CD14-positive monocyte (primary cell): ENCODE data around the gene ZNF92. TPM values are rescaled to one million over a fixed set of nuclear protein-coding genes. Genes with fewer than 3 reads are reported as not detected.

Source experiments
- DNase-seq, 3 donors: peaks; one replicate each; pipeline ENCODE4 v3.0.0-alpha.2; 2011 to 2022
- H2AFZ ChIP-seq: 2 replicates; pipeline ENCODE4 v1.6.0; 2012; ENCODE audit warnings: mild to moderate bottlenecking, low read depth, low read length, inconsistent platforms; ENCODE audit not compliant: insufficient read depth, poor library complexity, severe bottlenecking
- H3K27ac ChIP-seq, 2 donors: 1 replicate in 1 of 2; 2 replicates in 1 of 2; pipeline ENCODE4 v1.5.1; 2012 to 2013; ENCODE audit warnings: low read length in 2 of 2, control low read depth in 1 of 2, inconsistent platforms in 1 of 2, low read depth in 1 of 2, mild to moderate bottlenecking in 1 of 2
- H3K27me3 ChIP-seq, 2 donors: one replicate each; pipeline versions ENCODE4 v1.6.0 to v1.6.1; 2011 to 2013; ENCODE audit warnings: low read length in 2 of 2; ENCODE audit not compliant: control insufficient read depth in 2 of 2, insufficient read depth in 2 of 2
- H3K36me3 ChIP-seq, 2 donors: replicated peaks in 1 of 2; 1 replicate in 1 of 2; 2 replicates in 1 of 2; pipeline versions ENCODE4 v1.5.1 to v1.6.1; 2012 to 2013; ENCODE audit warnings: low read length in 2 of 2, control low read depth in 1 of 2, inconsistent platforms in 1 of 2, mild to moderate bottlenecking in 1 of 2; ENCODE audit not compliant: insufficient read depth in 2 of 2, control insufficient read depth in 1 of 2
- H3K4me1 ChIP-seq, 2 donors: 1 replicate in 1 of 2; 2 replicates in 1 of 2; pipeline versions ENCODE4 v1.5.1 to v1.6.1; 2012 to 2013; ENCODE audit warnings: low read length in 2 of 2, control low read depth in 1 of 2, inconsistent platforms in 1 of 2, mild to moderate bottlenecking in 1 of 2, moderate library complexity in 1 of 2; ENCODE audit not compliant: insufficient read depth in 2 of 2, control insufficient read depth in 1 of 2
- H3K4me2 ChIP-seq: replicated peaks from 2 replicates; pipeline ENCODE3; 2012; ENCODE audit warnings: low read length, moderate library complexity, mild to moderate bottlenecking; ENCODE audit not compliant: poor library complexity, severe bottlenecking; ENCODE audit errors: extremely low read depth
- H3K4me3 ChIP-seq, 3 experiments: fragments of 200-600 bp in 1 of 3; sonication (generic) in 1 of 3; replicated peaks in 1 of 3; 1 replicate in 2 of 3; 2 replicates in 1 of 3; pipeline ENCODE4 v1.5.1; 2011 to 2013; ENCODE audit warnings: low read length in 3 of 3, mild to moderate bottlenecking in 3 of 3, control low read depth in 2 of 3, low read depth in 2 of 3, inconsistent platforms in 1 of 3, moderate library complexity in 1 of 3
- H3K79me2 ChIP-seq: 2 replicates; pipeline ENCODE4 v1.6.0; 2012; ENCODE audit warnings: mild to moderate bottlenecking, control low read depth, inconsistent platforms, low read length, moderate library complexity; ENCODE audit not compliant: insufficient read depth
- H3K9ac ChIP-seq: 2 replicates; pipeline ENCODE4 v1.6.0; 2017; ENCODE audit warnings: low read length, mild to moderate bottlenecking; ENCODE audit not compliant: insufficient read depth, poor library complexity, severe bottlenecking
- H3K9me3 ChIP-seq, 2 donors: replicated peaks in 1 of 2; 1 replicate in 1 of 2; 2 replicates in 1 of 2; pipeline versions ENCODE4 v1.5.1 to v1.6.1; 2012 to 2013; ENCODE audit warnings: low read length in 2 of 2, control low read depth in 1 of 2; ENCODE audit not compliant: control insufficient read depth in 1 of 2, insufficient read depth in 1 of 2
- H4K20me1 ChIP-seq: 2 replicates; pipeline ENCODE4 v1.6.0; 2012; ENCODE audit warnings: mild to moderate bottlenecking, low read length, control low read depth, moderate library complexity; ENCODE audit not compliant: insufficient read depth
- H3K27ac Mint-ChIP-seq, 7 donors: one replicate each; pipeline ENCODE4 v1.8.0; 2020; ENCODE audit warnings: mild to moderate bottlenecking in 7 of 7, mixed read lengths in 7 of 7, moderate library complexity in 6 of 7, inconsistent platforms in 2 of 7
- H3K27me3 Mint-ChIP-seq, 3 donors: one replicate each; pipeline ENCODE4 v1.8.0; 2021 to 2022; ENCODE audit warnings: low read depth in 3 of 3, mild to moderate bottlenecking in 3 of 3, mixed read lengths in 3 of 3, moderate library complexity in 3 of 3, inconsistent platforms in 1 of 3
- H3K36me3 Mint-ChIP-seq, 2 donors: one replicate each; pipeline ENCODE4 v1.8.0; 2020; ENCODE audit warnings: mixed read lengths in 2 of 2, inconsistent platforms in 1 of 2, mild to moderate bottlenecking in 1 of 2
- H3K4me1 Mint-ChIP-seq: one replicate; pipeline ENCODE4 v1.8.0; 2020; ENCODE audit warnings: mild to moderate bottlenecking, mixed read lengths
- H3K4me3 Mint-ChIP-seq, 2 donors: one replicate each; pipeline ENCODE4 v1.8.0; 2020; ENCODE audit warnings: mild to moderate bottlenecking in 2 of 2, mixed read lengths in 2 of 2, moderate library complexity in 1 of 2
- H3K9me3 Mint-ChIP-seq, 7 donors: one replicate each; pipeline ENCODE4 v1.8.0; 2020 to 2022; ENCODE audit warnings: mixed read lengths in 7 of 7, mild to moderate bottlenecking in 6 of 7, moderate library complexity in 6 of 7, inconsistent platforms in 2 of 7
- CTCF ChIP-seq: fragments of 200-600 bp; IDR thresholded peaks from one replicate; pipeline ENCODE4 v1.8.0; 2022; ENCODE audit warnings: antibody characterized with exemption, mild to moderate bottlenecking
- WGBS: methylation state at CpG from one replicate; pipeline ENCODE4 v1.1.5; 2013; ENCODE audit warnings: missing lambda C conversion rate; ENCODE audit not compliant: insufficient coverage; 5-methylcytosine and 5-hydroxymethylcytosine counted together
- intact Hi-C, 2 donors: fragments of 100-400 bp; cut with micrococcal nuclease; formaldehyde crosslinking; loops; one replicate each; pipeline versions ENCODE4 v1.15.0 to v1.15.1; 2023
- polyA plus RNA-seq, 3 donors: library from polyadenylated mRNA; depleted of rRNA in 1 of 3; unstranded in 2 of 3; stranded (reverse) in 1 of 3; fragments of 300-500 nt in 2 of 3; fragments of >200 nt in 1 of 3; fragmentation: Illumina TruSeq in 2 of 3; gene quantifications; 1 replicate in 2 of 3; 2 replicates in 1 of 3; pipeline ENCODE4 v1.2.3, GENCODE V29; 2012 to 2021

ZNF92 gene
- polyA plus RNA-seq, 3 donors = 2.3 to 6.4 (median 4.1) TPM

- H3K4me1 ChIP-seq = no peaks in the 10 kb centered on the region
- H3K36me3 ChIP-seq = peaks cover 8 to 67% of the 10 kb centered on the region in 2 donors
- H3K27me3 ChIP-seq = no peaks in the 10 kb centered on the region
- Mint-ChIP-seq H3K4me1 (peaks cover 11% of the 10 kb centered on the region), H3K9me3 (peaks cover 23 to 53% (median 39%) of the 10 kb centered on the region in 7 donors), H3K27me3 (no peaks in the 10 kb centered on the region), H3K4me3 (no peak overlapping the region), H3K36me3 (peaks cover 39 to 48% of the 10 kb centered on the region in 2 donors), H3K27ac (no peak overlapping the region)
- no peak overlapping the region for H3K9ac ChIP-seq
- H3K9me3 ChIP-seq = peaks cover 20 to 40% of the 10 kb centered on the region in 2 donors
- no peak overlapping the region for H2AFZ ChIP-seq
- DNase-seq = no peak
- intact Hi-C loops = no loop called here
- no peak overlapping the region for H3K4me3 ChIP-seq
- no CpG with 5 or more reads among the region's 3 CpGs for WGBS
- H4K20me1 ChIP-seq = no peaks in the 10 kb centered on the region
- no peak overlapping the region for H3K27ac ChIP-seq
- TF ChIP-seq CTCF = no peak
- H3K4me2 ChIP-seq = no peak overlapping the region
- H3K79me2 ChIP-seq = peaks cover 100% of the 10 kb centered on the region
These were observed 8.1 kb downstream of the ZNF92 start for GRCh38 chr7:65381742-65382141.

GRCh38 chr7:65382452-65382851, 8.8 kb downstream of the ZNF92 start:
- Histone ChIP-seq H3K27me3 (no peaks in the 10 kb centered on the region), H3K79me2 (peaks cover 100% of the 10 kb centered on the region), H4K20me1 (no peaks in the 10 kb centered on the region), H3K27ac (no peak overlapping the region), H3K9me3 (peaks cover 16 to 42% of the 10 kb centered on the region in 2 donors), H3K4me1 (no peaks in the 10 kb centered on the region), H3K9ac (no peak overlapping the region), H3K4me2 (no peak overlapping the region), H3K36me3 (peaks cover 6 to 69% of the 10 kb centered on the region in 2 donors), H2AFZ (no peak overlapping the region), H3K4me3 (no peak overlapping the region)
- whole genome bisulfite sequencing = 100% methylated on average over 1 of the region's 3 CpGs
- TF ChIP-seq CTCF = no peak
- intact Hi-C loops = no loop called here
- DNase-seq = no peak
- Mint-ChIP-seq H3K36me3 (peaks cover 38 to 50% of the 10 kb centered on the region in 2 donors), H3K4me3 (no peak overlapping the region), H3K9me3 (peaks cover 25 to 52% (median 39%) of the 10 kb centered on the region in 7 donors), H3K4me1 (peaks cover 11% of the 10 kb centered on the region), H3K27me3 (no peaks in the 10 kb centered on the region), H3K27ac (no peak overlapping the region)
